HepG2 (cell line): Measurements from ENCODE around the gene SLC2A10. TPM values are rescaled to one million over a fixed set of nuclear protein-coding genes. Genes with fewer than 3 reads are reported as not detected.

ENCODE experiments used
- CHD2 ChIP-seq: IDR thresholded peaks from 2 replicates; pipeline ENCODE4 v1.6.1; 2011; ENCODE audit warnings: low read depth, low read length, improper control_type of control experiment
- CREB1 ChIP-seq, 2 experiments: fragments of 450-650 bp in 1 of 2; IDR thresholded peaks; 2 replicates each; pipeline ENCODE4 v1.6.1; 2016 to 2017; ENCODE audit warnings: control low read depth in 1 of 2, mild to moderate bottlenecking in 1 of 2, missing compliant biosample characterization in 1 of 2, missing genetic modification characterization in 1 of 2
- NBN ChIP-seq: fragments of 450-650 bp; conservative IDR thresholded peaks from 2 replicates; pipeline ENCODE4 v1.6.1; 2017
- PTBP1 ChIP-seq: fragments of 200-400 bp; formaldehyde crosslinking; IDR thresholded peaks from 2 replicates; pipeline ENCODE4 v1.6.1; 2018; ENCODE audit warnings: low read length, low read depth; ENCODE audit not compliant: poor library complexity, severe bottlenecking
- SAP130 ChIP-seq: IDR thresholded peaks from 2 replicates; pipeline ENCODE4 v1.6.1; 2016; ENCODE audit warnings: low read depth
- SMYD3 ChIP-seq: sonication (generic); formaldehyde crosslinking; IDR thresholded peaks from 2 replicates; pipeline ENCODE4 v1.8.1; 2023; ENCODE audit warnings: mild to moderate bottlenecking, missing genetic modification reagents
- TRAFD1 ChIP-seq: sonication (generic); formaldehyde crosslinking; IDR thresholded peaks from 2 replicates; pipeline ENCODE4 v1.5.1; 2020; ENCODE audit warnings: missing genetic modification reagents, mild to moderate bottlenecking, borderline replicate concordance
- ZBTB4 ChIP-seq: sonication (generic); formaldehyde crosslinking; IDR thresholded peaks from 2 replicates; pipeline ENCODE4 v1.4.0; 2020; ENCODE audit warnings: missing genetic modification reagents, mild to moderate bottlenecking, borderline replicate concordance
- ZNF343 ChIP-seq: sonication (generic); formaldehyde crosslinking; IDR thresholded peaks from 2 replicates; pipeline ENCODE4 v1.4.0; 2020; ENCODE audit warnings: mild to moderate bottlenecking, missing genetic modification reagents
- ZNF503 ChIP-seq: sonication (generic); formaldehyde crosslinking; IDR thresholded peaks from 2 replicates; pipeline ENCODE4 v1.4.0; 2020; ENCODE audit warnings: missing genetic modification reagents
- ZNF574 ChIP-seq: sonication (generic); formaldehyde crosslinking; IDR thresholded peaks from 2 replicates; pipeline ENCODE4 v1.4.0; 2020; ENCODE audit warnings: missing genetic modification reagents
- ZNF773 ChIP-seq: sonication (generic); formaldehyde crosslinking; IDR thresholded peaks from 2 replicates; pipeline ENCODE4 v1.4.0; 2020; ENCODE audit warnings: missing genetic modification reagents, borderline replicate concordance
- polyA plus RNA-seq, 8 experiments: library from polyadenylated mRNA; depleted of rRNA in 3 of 8; stranded (reverse) in 7 of 8; unstranded in 1 of 8; fragments of >200 nt; fragmentation: Illumina TruSeq in 4 of 8; extraction: Trizol in 4 of 8; gene quantifications; 2 replicates each; pipeline versions ENCODE4 v1.2.1 to v1.2.3, GENCODE V29; 2011 to 2016; ENCODE audit warnings: low read depth in 4 of 8, missing spikeins in 1 of 8, mixed read lengths in 1 of 8; ENCODE audit not compliant: insufficient read depth in 1 of 8
- total RNA-seq, 5 experiments: library from RNA; depleted of rRNA; stranded (reverse); fragments of >200 nt; fragmentation: Illumina TruSeq; extraction: Trizol; gene quantifications; 2 replicates each; pipeline ENCODE4 v1.2.3, GENCODE V29; 2016; ENCODE audit warnings: low read depth in 1 of 5

Gene SLC2A10
- total and polyA plus RNA-seq, 2 of the 13 experiments (the other 11 are each of a cell fraction or from before 2014, with no cell fraction given) = 16.0 to 18.4 TPM

GRCh38 chr20:46666818-46667515, 42.5 kb upstream of the SLC2A10 start (continued):
- TF ChIP-seq TRAFD1 (CRISPR knock-in tag) = 0 out of 2 replicates have a peak, but pooled peaks have one; percentile 68
- TF ChIP-seq SMYD3 (CRISPR knock-in tag) = peak; percentile 99
- TF ChIP-seq SAP130 (CRISPR knock-in tag) = peak; percentile 97
- 0 out of 2 replicates have a peak, but pooled peaks have one; percentile 22 for TF ChIP-seq ZNF773
- no peak for TF ChIP-seq NBN
- peak; percentile 100 for TF ChIP-seq ZNF503 (CRISPR knock-in tag)
- peak; percentile 99; the same call in 1 of the 2 replicates for TF ChIP-seq ZBTB4
- 0 out of 2 replicates have a peak, but pooled peaks have one; percentile 70 for TF ChIP-seq ZNF343
- TF ChIP-seq ZNF574 = peak; percentile 96
- peak; percentile 69; the same call in 1 of the 2 replicates for TF ChIP-seq CHD2
- peak; percentile 66 for TF ChIP-seq CREB1 (IDR thresholded peaks at IDR 0.05)
- peak; percentile 92 for TF ChIP-seq CREB1 (CRISPR knock-in tag; IDR thresholded peaks at IDR 0.05)
- no peak for TF ChIP-seq PTBP1
